Measurements from ENCODE around the gene C9orf72.
A peak's percentile ranks its signal among the peaks of the same experiment; 100 is the strongest.

C9orf72 gene

DNA sequence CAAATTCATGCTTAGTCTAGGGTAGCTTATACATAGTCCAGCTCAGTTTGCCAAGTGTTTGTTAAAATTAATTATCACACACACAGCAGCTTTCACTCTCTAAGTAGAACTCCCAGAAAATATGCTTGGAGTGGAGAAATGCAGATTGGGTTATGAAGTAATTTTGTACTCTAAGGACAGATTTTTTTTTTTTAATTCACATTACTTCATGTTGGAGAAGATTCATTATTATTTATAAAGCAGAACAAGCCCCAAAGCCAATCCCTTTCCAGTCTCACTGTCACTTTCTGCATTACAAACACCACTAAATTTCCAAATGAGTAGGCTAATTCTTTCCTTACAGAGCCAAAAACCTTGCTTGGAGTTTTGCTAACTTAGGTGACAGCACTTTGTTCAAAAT, 11.7 kb upstream of the C9orf72 start:
- TF ChIP-seq, protein P1, sequence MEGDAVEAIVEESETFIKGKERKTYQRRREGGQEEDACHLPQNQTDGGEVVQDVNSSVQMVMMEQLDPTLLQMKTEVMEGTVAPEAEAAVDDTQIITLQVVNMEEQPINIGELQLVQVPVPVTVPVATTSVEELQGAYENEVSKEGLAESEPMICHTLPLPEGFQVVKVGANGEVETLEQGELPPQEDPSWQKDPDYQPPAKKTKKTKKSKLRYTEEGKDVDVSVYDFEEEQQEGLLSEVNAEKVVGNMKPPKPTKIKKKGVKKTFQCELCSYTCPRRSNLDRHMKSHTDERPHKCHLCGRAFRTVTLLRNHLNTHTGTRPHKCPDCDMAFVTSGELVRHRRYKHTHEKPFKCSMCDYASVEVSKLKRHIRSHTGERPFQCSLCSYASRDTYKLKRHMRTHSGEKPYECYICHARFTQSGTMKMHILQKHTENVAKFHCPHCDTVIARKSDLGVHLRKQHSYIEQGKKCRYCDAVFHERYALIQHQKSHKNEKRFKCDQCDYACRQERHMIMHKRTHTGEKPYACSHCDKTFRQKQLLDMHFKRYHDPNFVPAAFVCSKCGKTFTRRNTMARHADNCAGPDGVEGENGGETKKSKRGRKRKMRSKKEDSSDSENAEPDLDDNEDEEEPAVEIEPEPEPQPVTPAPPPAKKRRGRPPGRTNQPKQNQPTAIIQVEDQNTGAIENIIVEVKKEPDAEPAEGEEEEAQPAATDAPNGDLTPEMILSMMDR (IDR thresholded peaks at IDR 0.05), result no peak
- no peaks in the 10 kb centered on the region for H3K4me1 ChIP-seq
- no peaks in the 10 kb centered on the region for H3K9me3 ChIP-seq (ENCODE audit: control insufficient read depth, low read length)
- no peaks in the 10 kb centered on the region for H3K79me2 ChIP-seq
- H3K36me3 ChIP-seq (ENCODE audit: control insufficient read depth, insufficient read depth, low read length), result no peaks in the 10 kb centered on the region
- H2AFZ ChIP-seq, result no peak overlapping the region
- H3K4me2 ChIP-seq (ENCODE audit: low read length), result no peak overlapping the region
- H3K27ac ChIP-seq, result no peak overlapping the region
- H3K4me3 ChIP-seq (ENCODE audit: low read depth, low read length), result no peak overlapping the region
- H3K9ac ChIP-seq, result no peak overlapping the region
- H3K27me3 ChIP-seq (ENCODE audit: control insufficient read depth, insufficient read depth, low read length), result no peaks in the 10 kb centered on the region

DNA sequence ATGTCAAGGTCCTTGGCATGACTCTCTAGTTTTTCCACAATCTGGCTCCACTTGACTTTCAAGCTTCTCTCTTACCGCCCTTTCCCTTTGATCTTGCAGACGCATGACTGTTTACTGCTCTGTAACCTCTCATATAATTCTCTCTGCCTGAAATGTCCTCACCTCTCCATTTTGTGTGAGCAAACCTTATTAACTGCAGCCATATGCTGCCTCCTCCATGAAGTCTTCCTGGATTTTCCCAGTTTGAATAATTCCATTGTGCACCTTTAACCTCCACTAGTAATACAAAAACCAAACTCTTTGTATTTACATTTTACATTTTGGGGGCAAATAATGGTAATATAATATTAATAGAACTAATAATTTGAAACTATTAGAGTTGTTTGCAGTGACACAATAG, 9.5 kb upstream of the C9orf72 start:
- Histone ChIP-seq H3K27me3 (ENCODE audit: control insufficient read depth, insufficient read depth, low read length) (no peaks in the 10 kb centered on the region), H3K79me2 (no peaks in the 10 kb centered on the region), H3K27ac (no peak overlapping the region), H3K36me3 (ENCODE audit: control insufficient read depth, insufficient read depth, low read length) (no peaks in the 10 kb centered on the region), H3K9me3 (ENCODE audit: control insufficient read depth, low read length) (no peaks in the 10 kb centered on the region), H3K4me1 (no peaks in the 10 kb centered on the region), H2AFZ (no peak overlapping the region), H3K9ac (no peak overlapping the region), H3K4me2 (ENCODE audit: low read length) (no peak overlapping the region), H3K4me3 (ENCODE audit: low read depth, low read length) (no peak overlapping the region)
- TF ChIP-seq, protein P1 (IDR thresholded peaks at IDR 0.05), result no peak

DNA sequence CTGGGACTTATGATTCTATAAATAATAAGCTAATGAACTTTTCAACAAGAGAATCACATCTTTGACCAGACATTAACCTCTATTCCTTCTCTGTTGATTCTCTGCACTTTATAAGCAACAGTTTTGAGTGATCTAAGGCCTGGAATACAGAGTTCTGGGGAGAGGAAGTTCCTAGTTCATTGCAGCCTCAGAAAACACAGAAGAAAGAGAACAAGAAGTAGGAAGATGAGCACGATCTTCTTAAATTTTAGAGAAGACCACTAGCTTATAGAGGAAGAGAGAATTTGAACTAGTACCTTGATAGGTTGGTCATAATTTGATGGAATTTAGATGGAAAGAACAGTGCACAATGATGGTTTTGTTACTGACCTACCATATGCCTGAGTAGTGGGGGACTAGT, 8.5 kb upstream of the C9orf72 start:
- Histone ChIP-seq H3K9ac (no peak overlapping the region), H3K27ac (no peak overlapping the region), H3K36me3 (ENCODE audit: control insufficient read depth, insufficient read depth, low read length) (no peaks in the 10 kb centered on the region), H3K9me3 (ENCODE audit: control insufficient read depth, low read length) (no peaks in the 10 kb centered on the region), H3K4me3 (ENCODE audit: low read depth, low read length) (no peak overlapping the region), H3K27me3 (ENCODE audit: control insufficient read depth, insufficient read depth, low read length) (no peaks in the 10 kb centered on the region), H2AFZ (no peak overlapping the region), H3K79me2 (no peaks in the 10 kb centered on the region), H3K4me1 (no peaks in the 10 kb centered on the region), H3K4me2 (ENCODE audit: low read length) (no peak overlapping the region)
- TF ChIP-seq, protein P1 (IDR thresholded peaks at IDR 0.05), result no peak

DNA sequence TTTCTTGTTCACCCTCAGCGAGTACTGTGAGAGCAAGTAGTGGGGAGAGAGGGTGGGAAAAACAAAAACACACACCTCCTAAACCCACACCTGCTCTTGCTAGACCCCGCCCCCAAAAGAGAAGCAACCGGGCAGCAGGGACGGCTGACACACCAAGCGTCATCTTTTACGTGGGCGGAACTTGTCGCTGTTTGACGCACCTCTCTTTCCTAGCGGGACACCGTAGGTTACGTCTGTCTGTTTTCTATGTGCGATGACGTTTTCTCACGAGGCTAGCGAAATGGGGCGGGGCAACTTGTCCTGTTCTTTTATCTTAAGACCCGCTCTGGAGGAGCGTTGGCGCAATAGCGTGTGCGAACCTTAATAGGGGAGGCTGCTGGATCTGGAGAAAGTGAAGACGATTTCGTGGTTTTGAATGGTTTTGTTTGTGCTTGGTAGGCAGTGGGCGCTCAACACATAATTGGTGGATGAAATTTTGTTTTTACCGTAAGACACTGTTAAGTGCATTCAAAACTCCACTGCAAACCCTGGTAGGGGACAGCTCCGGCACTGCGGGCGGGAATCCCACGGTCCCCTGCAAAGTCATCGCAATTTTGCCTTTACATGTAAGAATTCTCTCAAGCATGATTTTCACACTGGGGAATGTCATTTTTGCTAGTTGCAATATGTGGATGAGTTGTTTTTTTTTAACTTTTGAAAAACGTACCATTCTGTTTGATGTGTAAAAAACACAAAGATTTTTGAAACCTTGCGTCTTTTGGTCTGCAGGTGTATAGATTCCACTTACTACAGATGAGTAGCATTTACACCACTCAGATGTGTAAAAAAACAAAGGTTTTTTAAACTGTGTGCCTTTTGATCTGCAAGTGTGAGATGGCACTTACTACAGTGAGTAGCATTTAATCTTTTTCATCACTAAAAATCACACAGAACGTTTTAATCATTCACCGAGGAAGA, 631 bp upstream of the C9orf72 start:
- Histone ChIP-seq H3K9me3 (ENCODE audit: control insufficient read depth, low read length) (no peaks in the 10 kb centered on the region), H3K36me3 (ENCODE audit: control insufficient read depth, insufficient read depth, low read length) (no peaks in the 10 kb centered on the region), H3K4me1 (peaks cover 3% of the 10 kb centered on the region), H3K9ac (no peak overlapping the region), H2AFZ (peak overlapping the region; percentile 74), H3K27ac (peak overlapping the region; percentile 94), H3K4me2 (ENCODE audit: low read length) (peak overlapping the region; percentile 88), H3K27me3 (ENCODE audit: control insufficient read depth, insufficient read depth, low read length) (no peaks in the 10 kb centered on the region), H3K79me2 (no peaks in the 10 kb centered on the region), H3K4me3 (ENCODE audit: low read depth, low read length) (peak overlapping the region; percentile 80)
- TF ChIP-seq, protein P1 (IDR thresholded peaks at IDR 0.05), result no peak

DNA sequence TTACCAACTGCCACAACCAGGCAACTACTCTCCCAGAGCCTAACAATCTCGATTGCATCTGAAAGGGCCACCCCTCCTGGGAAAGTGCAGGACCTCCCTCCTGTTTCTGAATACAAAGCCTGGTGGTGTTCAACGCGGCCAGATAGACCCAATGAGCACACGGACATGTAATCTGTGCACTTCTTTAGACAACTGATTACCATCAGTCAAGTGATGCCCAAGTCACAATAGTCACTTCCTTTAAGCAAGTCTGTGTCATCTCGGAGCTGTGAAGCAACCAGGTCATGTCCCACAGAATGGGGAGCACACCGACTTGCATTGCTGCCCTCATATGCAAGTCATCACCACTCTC, 739 bp downstream of the C9orf72 start:
- Histone ChIP-seq H3K4me2 (ENCODE audit: low read length) (peak overlapping the region; percentile 88), H3K79me2 (peaks cover 2% of the 10 kb centered on the region), H3K9ac (peak overlapping the region; percentile 28), H3K27ac (peak overlapping the region; percentile 94), H3K36me3 (ENCODE audit: control insufficient read depth, insufficient read depth, low read length) (no peaks in the 10 kb centered on the region), H3K4me3 (ENCODE audit: low read depth, low read length) (peak overlapping the region; percentile 80), H2AFZ (peak overlapping the region; percentile 93), H3K9me3 (ENCODE audit: control insufficient read depth, low read length) (no peaks in the 10 kb centered on the region), H3K27me3 (ENCODE audit: control insufficient read depth, insufficient read depth, low read length) (no peaks in the 10 kb centered on the region), H3K4me1 (peaks cover 3% of the 10 kb centered on the region)
- TF ChIP-seq, protein P1 (IDR thresholded peaks at IDR 0.05), result no peak
